Thyroid gland (tissue), 4 donors: Measurements from ENCODE around the gene EML6. TPM values are rescaled to one million over a fixed set of nuclear protein-coding genes. Genes with fewer than 3 reads are reported as not detected.

ENCODE experiments used
- DNase-seq, 2 donors: peaks; one replicate each; pipeline ENCODE4 v3.0.0-alpha.2; 2019
- H3K27ac ChIP-seq, 3 donors: fragments of 200-600 bp; sonication (generic); 1 replicate in 2 of 3; 2 replicates in 1 of 3; pipeline ENCODE4 v1.5.1; 2016 to 2019; ENCODE audit warnings: mild to moderate bottlenecking in 1 of 3, moderate library complexity in 1 of 3
- H3K27me3 ChIP-seq: fragments of 200-600 bp; sonication (generic); one replicate; pipeline ENCODE4 v1.5.1; 2019
- H3K36me3 ChIP-seq, 2 donors: fragments of 200-600 bp; sonication (generic); one replicate each; pipeline ENCODE4 v1.5.1; 2016 to 2019
- H3K4me1 ChIP-seq, 2 donors: fragments of 200-600 bp; sonication (generic); one replicate each; pipeline ENCODE4 v1.5.1; 2017 to 2019
- H3K4me3 ChIP-seq, 3 donors: fragments of 200-600 bp; sonication (generic); replicated peaks in 1 of 3; 1 replicate in 2 of 3; 2 replicates in 1 of 3; pipeline ENCODE4 v1.5.1; 2016; ENCODE audit warnings: mild to moderate bottlenecking in 1 of 3
- H3K9me3 ChIP-seq: fragments of 200-600 bp; sonication (generic); one replicate; pipeline ENCODE4 v1.5.1; 2017
- POLR2A ChIP-seq, 2 donors: fragments of 450-650 bp; IDR thresholded peaks; one replicate each; pipeline ENCODE4 v1.6.1; 2017; ENCODE audit warnings: antibody characterized with exemption in 2 of 2, mild to moderate bottlenecking in 2 of 2, moderate library complexity in 1 of 2
- WGBS, 2 donors: methylation state at CpG; one replicate each; pipeline ENCODE4 v1.1.5; 2017; 5-methylcytosine and 5-hydroxymethylcytosine counted together
- intact Hi-C: fragments of 100-400 bp; cut with DNase I; formaldehyde crosslinking; loops from one replicate; pipeline ENCODE4 v1.15.1; 2023
- total RNA-seq, 4 donors: library from RNA; depleted of rRNA; stranded (reverse); fragments of >200 nt; gene quantifications; one replicate each; pipeline ENCODE4 v1.2.3, GENCODE V29; 2016
- TF ChIP-seq, protein P1 (sequence below), 6 experiments: fragments of 200-600 bp in 3 of 6; fragments of 450-650 bp in 3 of 6; sonication (generic) in 3 of 6; IDR thresholded peaks; one replicate each; pipeline ENCODE4 v1.5.1; 2016 to 2019; ENCODE audit warnings: antibody characterized with exemption in 6 of 6, mild to moderate bottlenecking in 2 of 6, inconsistent platforms in 1 of 6, moderate library complexity in 1 of 6

Gene EML6
- total RNA-seq, 4 donors from 2014 or later = 5.6 to 24.8 (median 20.3) TPM

DNA sequence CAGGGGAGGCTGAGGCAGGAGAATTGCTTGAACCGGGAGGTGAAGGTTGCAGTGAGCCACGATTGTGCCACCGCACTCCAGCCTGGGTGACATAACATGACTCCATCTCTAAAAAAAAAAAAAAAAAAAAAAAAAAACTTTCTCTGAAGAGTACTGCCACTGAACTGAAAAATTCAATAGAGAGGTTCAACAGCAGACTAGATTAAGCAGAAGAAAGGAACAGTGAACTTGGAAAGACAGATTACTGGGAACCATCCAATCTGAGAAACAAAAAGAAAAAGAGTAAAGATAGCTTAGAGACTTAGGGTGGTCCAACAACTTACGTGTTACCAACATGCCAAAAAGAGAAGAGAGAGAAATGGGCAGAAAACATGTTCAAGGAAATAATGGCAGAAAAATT, 138.8 kb downstream of the EML6 start:
- Histone ChIP-seq H3K27ac (no peak overlapping the region), H3K36me3 (no peaks in the 10 kb centered on the region), H3K9me3 (no peaks in the 10 kb centered on the region), H3K27me3 (no peaks in the 10 kb centered on the region), H3K4me3 (no peak overlapping the region), H3K4me1 (no peaks in the 10 kb centered on the region)
- intact Hi-C loops = loop anchor here (10.0 kb wide), 1 partner anchor 47 kb away; no protein-coding TSS in a partner anchor
- TF ChIP-seq, protein P1, sequence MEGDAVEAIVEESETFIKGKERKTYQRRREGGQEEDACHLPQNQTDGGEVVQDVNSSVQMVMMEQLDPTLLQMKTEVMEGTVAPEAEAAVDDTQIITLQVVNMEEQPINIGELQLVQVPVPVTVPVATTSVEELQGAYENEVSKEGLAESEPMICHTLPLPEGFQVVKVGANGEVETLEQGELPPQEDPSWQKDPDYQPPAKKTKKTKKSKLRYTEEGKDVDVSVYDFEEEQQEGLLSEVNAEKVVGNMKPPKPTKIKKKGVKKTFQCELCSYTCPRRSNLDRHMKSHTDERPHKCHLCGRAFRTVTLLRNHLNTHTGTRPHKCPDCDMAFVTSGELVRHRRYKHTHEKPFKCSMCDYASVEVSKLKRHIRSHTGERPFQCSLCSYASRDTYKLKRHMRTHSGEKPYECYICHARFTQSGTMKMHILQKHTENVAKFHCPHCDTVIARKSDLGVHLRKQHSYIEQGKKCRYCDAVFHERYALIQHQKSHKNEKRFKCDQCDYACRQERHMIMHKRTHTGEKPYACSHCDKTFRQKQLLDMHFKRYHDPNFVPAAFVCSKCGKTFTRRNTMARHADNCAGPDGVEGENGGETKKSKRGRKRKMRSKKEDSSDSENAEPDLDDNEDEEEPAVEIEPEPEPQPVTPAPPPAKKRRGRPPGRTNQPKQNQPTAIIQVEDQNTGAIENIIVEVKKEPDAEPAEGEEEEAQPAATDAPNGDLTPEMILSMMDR (IDR thresholded peaks at IDR 0.05) = no peak
- TF ChIP-seq POLR2A (IDR thresholded peaks at IDR 0.05) = no peak
- WGBS, 2 donors = 95 to 97% methylated on average over 4 of the region's 4 CpGs
- no peak for DNase-seq

DNA sequence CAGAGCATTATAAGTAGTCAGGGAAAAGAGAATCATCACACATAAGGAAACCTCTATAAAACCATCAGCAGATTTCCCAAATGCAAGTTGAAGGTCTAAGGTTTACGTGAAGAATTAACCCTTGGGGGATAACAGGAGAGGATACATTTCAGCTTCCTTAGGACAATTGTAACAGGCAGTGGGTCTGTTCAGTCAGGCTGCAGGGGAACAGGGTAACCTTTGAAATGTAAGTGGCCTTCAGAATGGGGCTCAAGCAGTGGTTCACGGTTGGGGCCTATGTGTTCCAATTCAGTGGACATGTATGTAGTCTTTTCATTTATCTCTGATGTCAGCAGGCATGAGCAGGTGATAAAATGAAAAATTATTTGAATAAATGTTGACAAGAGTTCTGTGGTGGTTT, 139.3 kb downstream of the EML6 start:
- H3K27me3 ChIP-seq = no peaks in the 10 kb centered on the region
- no peaks in the 10 kb centered on the region for H3K4me1 ChIP-seq
- TF ChIP-seq POLR2A (IDR thresholded peaks at IDR 0.05) = no peak
- TF ChIP-seq, protein P1 (IDR thresholded peaks at IDR 0.05) = no peak
- H3K36me3 ChIP-seq = no peaks in the 10 kb centered on the region
- 86 to 91% methylated on average over 2 of the region's 2 CpGs for WGBS, 2 donors
- H3K9me3 ChIP-seq = no peaks in the 10 kb centered on the region
- DNase-seq = no peak
- H3K27ac ChIP-seq = no peak overlapping the region
- no peak overlapping the region for H3K4me3 ChIP-seq
- intact Hi-C loops = loop anchor here (10.0 kb wide), 1 partner anchor 48 kb away; no protein-coding TSS in a partner anchor

DNA sequence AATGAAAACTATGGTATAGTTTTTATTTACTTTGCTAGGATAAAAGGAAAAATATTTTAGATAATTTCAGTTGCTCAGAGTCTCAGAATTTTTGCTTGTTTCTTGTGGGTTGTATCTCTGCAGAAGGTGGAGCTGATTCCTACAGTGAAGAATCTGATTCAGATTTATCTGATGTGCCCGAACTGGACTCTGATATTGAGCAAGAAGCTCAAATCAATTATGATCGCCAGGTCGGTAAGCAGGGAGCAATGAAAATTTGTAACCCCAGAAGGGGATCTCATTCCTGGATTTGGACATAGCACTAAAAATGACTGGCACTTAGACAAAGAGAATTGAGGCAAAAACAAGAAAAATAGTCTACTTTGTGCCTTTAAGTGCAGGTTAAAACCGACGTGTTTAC, 140.2 kb downstream of the EML6 start:
- TF ChIP-seq POLR2A (IDR thresholded peaks at IDR 0.05) = no peak
- TF ChIP-seq, protein P1 (IDR thresholded peaks at IDR 0.05) = no peak
- intact Hi-C loops = loop anchor here (10.0 kb wide), 1 partner anchor 49 kb away; no protein-coding TSS in a partner anchor

DNA sequence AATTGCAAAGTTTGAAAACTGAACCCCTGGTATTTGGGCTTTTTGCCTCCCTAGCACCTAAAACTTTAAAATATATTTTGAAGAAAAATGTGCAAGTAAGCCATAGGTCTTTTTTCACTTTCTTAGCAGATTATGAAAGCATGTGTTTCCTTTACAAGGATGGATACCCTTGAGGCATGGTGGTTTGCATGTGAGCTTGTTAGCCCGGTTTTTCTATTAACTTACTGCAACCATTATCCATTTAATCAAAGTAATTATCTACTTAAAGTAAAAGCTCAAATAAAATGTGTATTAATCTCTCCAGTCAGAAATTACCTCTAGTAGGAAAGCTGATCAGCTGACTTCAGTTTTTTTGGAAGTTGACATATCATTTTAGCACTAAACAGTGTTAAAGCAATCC, 140.6 kb downstream of the EML6 start:
- Histone ChIP-seq H3K36me3 (no peaks in the 10 kb centered on the region), H3K4me1 (no peaks in the 10 kb centered on the region), H3K9me3 (no peaks in the 10 kb centered on the region), H3K4me3 (no peak overlapping the region), H3K27ac (no peak overlapping the region), H3K27me3 (no peaks in the 10 kb centered on the region)
- DNase-seq = no peak
- intact Hi-C loops = loop anchor here (10.0 kb wide), 1 partner anchor 49 kb away; no protein-coding TSS in a partner anchor
- TF ChIP-seq POLR2A (IDR thresholded peaks at IDR 0.05) = no peak
- TF ChIP-seq, protein P1 (IDR thresholded peaks at IDR 0.05) = no peak
- WGBS, 2 donors = 73 to 79% methylated on average over 1 of the region's 1 CpG

More for the DNA sequence above, 140.2 kb downstream of the EML6 start:
- H3K27ac ChIP-seq = no peak overlapping the region
- no peaks in the 10 kb centered on the region for H3K9me3 ChIP-seq
- no peaks in the 10 kb centered on the region for H3K4me1 ChIP-seq
- WGBS, 2 donors = 78 to 90% methylated on average over 5 of the region's 5 CpGs
- DNase-seq = no peak
- H3K4me3 ChIP-seq = no peak overlapping the region
- H3K36me3 ChIP-seq = no peaks in the 10 kb centered on the region
- H3K27me3 ChIP-seq = no peaks in the 10 kb centered on the region

DNA sequence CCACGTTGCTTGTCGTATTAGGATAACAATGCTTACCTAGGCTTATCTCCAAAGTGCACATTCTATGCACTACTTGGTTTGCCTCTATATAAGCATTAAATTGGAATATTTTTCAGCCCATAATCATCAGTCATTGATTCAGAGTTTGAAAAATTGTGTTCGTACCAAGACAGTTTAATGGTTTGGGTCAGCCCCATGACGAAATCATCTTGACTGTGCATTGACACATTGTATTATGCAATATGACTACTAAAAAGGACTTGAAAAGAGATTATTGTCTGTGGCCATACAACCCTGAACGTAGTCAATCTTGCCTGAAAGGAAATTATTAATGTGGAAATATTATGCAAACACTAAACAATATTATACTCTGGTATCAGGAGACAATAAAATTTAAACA, 141.3 kb downstream of the EML6 start:
- 97% methylated on average over 5 of the region's 5 CpGs for WGBS, 2 donors
- DNase-seq = no peak

More for the DNA sequence above, 141.3 kb downstream of the EML6 start:
- H3K4me1 ChIP-seq = no peaks in the 10 kb centered on the region
- intact Hi-C loops = loop anchor here (10.0 kb wide), 1 partner anchor 50 kb away; no protein-coding TSS in a partner anchor
- H3K27ac ChIP-seq = no peak overlapping the region
- H3K36me3 ChIP-seq = no peaks in the 10 kb centered on the region
- no peaks in the 10 kb centered on the region for H3K9me3 ChIP-seq
- TF ChIP-seq POLR2A (IDR thresholded peaks at IDR 0.05) = no peak
- TF ChIP-seq, protein P1 (IDR thresholded peaks at IDR 0.05) = no peak
- no peak overlapping the region for H3K4me3 ChIP-seq
- H3K27me3 ChIP-seq = no peaks in the 10 kb centered on the region
